Lower leg skin (tissue), 4 donors: ENCODE measurements around the gene C1QTNF1. TPM values are rescaled to one million over a fixed set of nuclear protein-coding genes. Genes with fewer than 3 reads are reported as not detected.

Experiments
- DNase-seq, 2 donors: peaks; one replicate each; pipeline ENCODE4 v3.0.0-alpha.2; 2019; ENCODE audit warnings: low spot score in 2 of 2
- H3K4me3 ChIP-seq: fragments of 200-600 bp; sonication (generic); 2 replicates; pipeline ENCODE4 v1.5.1; 2017; ENCODE audit warnings: mild to moderate bottlenecking, low read depth; ENCODE audit not compliant: poor library complexity, severe bottlenecking
- POLR2A ChIP-seq, 2 donors: fragments of 450-650 bp; IDR thresholded peaks; one replicate each; pipeline ENCODE4 v1.6.1; 2016 to 2017; ENCODE audit warnings: antibody characterized with exemption in 2 of 2, mild to moderate bottlenecking in 1 of 2, moderate library complexity in 1 of 2
- WGBS, 2 donors: methylation state at CpG; one replicate each; pipeline ENCODE4 v1.1.5; 2018; 5-methylcytosine and 5-hydroxymethylcytosine counted together
- intact Hi-C: fragments of 100-400 bp; cut with DNase I; formaldehyde crosslinking; loops from one replicate; pipeline ENCODE4 v1.15.0; 2023; ENCODE audit warnings: low total_unique reads
- total RNA-seq, 4 donors: library from RNA; depleted of rRNA; stranded (reverse); fragments of >200 nt; gene quantifications; one replicate each; pipeline ENCODE4 v1.1.0, GENCODE V29; 2016
- TF ChIP-seq, protein P1 (sequence below), 3 donors: fragments of 450-650 bp; IDR thresholded peaks; one replicate each; pipeline ENCODE4 v1.5.1; 2016; ENCODE audit warnings: antibody characterized with exemption in 3 of 3, mild to moderate bottlenecking in 3 of 3, moderate library complexity in 2 of 3

The C1QTNF1 gene
- total RNA-seq, 4 donors from 2014 or later = 24.3 to 53.1 (median 29.5) TPM

DNA sequence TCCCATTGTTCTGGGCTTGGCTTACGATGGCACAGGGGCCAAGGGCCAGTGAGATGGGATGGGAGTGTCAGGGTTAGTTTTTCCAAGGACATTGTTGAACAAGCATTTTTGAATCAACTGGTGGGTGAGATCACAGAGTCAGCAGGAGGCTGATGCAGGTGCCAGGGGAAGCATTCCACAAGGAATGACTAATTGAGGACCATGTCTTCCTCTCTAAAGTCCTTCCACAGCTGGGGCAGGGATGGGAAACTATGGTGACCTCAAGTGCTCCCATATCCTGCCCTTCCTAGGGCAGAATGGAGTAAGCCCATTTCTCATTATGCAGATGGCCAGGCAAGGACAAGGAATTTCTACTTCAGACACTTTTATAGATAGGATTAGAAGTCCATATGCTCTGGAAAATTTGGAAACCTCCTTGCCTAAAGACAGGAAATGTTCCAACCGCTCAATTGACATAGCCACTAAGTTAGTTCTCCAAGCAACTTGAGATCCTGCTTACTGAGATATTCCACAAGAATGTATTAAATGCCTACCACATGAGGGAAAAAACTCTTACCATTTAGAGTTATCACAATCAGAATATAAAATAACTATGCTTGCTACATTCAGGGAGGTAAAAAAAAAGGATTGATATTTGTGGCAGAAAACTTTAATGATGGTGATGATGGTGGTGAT lies 29.4 kb downstream of the C1QTNF1 start:
- 68% methylated on average over 2 of the region's 2 CpGs for WGBS, 2 donors
- no peak for TF ChIP-seq POLR2A (IDR thresholded peaks at IDR 0.05)
- TF ChIP-seq, protein P1, sequence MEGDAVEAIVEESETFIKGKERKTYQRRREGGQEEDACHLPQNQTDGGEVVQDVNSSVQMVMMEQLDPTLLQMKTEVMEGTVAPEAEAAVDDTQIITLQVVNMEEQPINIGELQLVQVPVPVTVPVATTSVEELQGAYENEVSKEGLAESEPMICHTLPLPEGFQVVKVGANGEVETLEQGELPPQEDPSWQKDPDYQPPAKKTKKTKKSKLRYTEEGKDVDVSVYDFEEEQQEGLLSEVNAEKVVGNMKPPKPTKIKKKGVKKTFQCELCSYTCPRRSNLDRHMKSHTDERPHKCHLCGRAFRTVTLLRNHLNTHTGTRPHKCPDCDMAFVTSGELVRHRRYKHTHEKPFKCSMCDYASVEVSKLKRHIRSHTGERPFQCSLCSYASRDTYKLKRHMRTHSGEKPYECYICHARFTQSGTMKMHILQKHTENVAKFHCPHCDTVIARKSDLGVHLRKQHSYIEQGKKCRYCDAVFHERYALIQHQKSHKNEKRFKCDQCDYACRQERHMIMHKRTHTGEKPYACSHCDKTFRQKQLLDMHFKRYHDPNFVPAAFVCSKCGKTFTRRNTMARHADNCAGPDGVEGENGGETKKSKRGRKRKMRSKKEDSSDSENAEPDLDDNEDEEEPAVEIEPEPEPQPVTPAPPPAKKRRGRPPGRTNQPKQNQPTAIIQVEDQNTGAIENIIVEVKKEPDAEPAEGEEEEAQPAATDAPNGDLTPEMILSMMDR (IDR thresholded peaks at IDR 0.05) = no peak
- H3K4me3 ChIP-seq = no peak overlapping the region
- no peak for DNase-seq
- intact Hi-C loops = no loop called here

DNA sequence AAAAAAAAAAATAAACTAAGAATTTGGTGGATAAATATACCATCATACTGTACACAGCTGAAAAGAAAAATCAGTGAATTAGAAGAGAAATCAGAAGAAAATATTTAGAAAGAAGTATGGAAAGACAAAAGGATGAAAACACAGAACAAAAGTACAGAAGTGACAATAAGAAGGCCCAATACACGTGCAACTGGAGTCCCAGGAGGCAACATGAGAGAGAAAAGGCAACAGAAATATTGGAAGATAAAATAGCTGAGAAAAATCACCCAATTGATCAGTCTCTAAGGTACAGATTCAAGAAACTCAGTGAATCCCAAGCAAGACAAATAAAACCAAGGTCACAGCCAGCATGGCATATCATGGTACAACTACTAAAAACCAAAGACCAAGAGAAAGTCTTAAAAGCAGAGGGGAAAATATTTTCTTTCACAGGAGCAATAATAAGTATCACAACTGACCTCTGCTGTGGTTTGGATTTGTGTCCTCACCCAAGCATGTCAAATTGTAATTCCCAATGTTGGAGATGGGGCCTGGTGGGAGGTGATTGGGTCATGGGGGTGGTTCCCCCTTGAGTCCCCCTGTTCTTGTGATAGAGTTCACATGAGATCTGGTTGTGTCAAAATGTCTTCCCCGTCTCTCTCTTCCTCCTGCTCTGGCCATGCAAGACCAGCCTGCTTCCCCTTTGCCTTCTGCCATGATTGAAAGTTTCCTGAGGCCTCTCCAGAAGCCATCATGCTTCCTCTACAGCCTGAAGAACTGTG lies 30.4 kb downstream of the C1QTNF1 start:
- H3K4me3 ChIP-seq = no peak overlapping the region
- no peak for DNase-seq
- TF ChIP-seq, protein P1 (IDR thresholded peaks at IDR 0.05) = no peak
- TF ChIP-seq POLR2A (IDR thresholded peaks at IDR 0.05) = no peak
- WGBS, 2 donors = 81 to 84% methylated on average over 2 of the region's 2 CpGs
- intact Hi-C loops = no loop called here

DNA sequence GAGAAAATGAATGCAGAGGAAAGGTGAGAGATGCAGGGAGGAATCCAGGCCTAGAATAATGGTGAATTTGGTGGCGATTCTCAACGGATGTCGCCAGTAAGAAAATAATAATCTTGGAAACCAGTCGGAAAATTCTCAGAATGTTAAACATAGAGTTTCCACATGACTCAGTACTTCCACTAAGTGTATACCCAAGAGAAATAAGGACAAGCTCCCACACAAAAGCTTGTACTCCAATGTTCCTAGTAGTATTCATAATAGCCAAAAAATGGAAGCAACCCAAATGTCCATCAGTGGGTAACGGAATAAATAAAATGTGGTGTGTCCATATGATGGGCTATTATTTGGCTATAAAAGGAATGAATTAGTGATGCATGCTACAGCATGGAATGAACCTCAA lies 31.2 kb downstream of the C1QTNF1 start:
- H3K4me3 ChIP-seq = no peak overlapping the region
- intact Hi-C loops = no loop called here
- no peak for DNase-seq
- TF ChIP-seq POLR2A (IDR thresholded peaks at IDR 0.05) = no peak
- TF ChIP-seq, protein P1 (IDR thresholded peaks at IDR 0.05) = no peak
- 83 to 89% methylated on average over 5 of the region's 5 CpGs for WGBS, 2 donors

DNA sequence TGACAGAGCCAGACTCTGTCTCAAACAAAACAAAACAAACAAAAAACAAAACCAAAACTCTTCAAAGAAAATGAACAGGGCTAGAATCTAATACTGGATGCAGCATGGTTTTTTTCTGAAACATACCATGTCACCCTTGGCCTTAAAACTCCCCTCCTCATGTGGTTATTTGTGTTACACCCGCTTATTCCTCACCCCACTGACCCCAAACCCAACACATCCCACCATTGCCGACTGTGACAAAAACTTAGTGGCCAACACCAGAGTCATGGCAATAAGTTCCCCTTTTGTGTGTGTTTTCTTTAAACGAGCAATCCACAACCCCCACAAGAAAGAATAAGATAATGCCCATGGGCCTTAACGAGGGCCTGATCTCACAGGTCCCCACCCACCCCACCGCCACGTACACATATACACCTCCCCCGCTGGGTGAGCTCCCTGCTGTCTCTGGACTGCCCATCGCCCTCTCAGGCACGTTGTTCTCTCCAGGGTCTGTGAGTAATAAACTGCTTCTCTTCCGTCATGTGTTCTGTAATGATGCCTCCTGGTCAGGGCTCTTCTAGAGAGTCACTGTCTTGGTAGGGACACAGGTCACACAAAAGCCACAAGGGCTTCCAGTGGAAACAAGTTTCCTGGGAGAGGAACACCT lies 33.9 kb downstream of the C1QTNF1 start:
- TF ChIP-seq, protein P1 (IDR thresholded peaks at IDR 0.05) = no peak
- no peak for TF ChIP-seq POLR2A (IDR thresholded peaks at IDR 0.05)
- DNase-seq = no peak
- 82 to 88% methylated on average over 10 of the region's 10 CpGs for whole genome bisulfite sequencing, 2 donors
- intact Hi-C loops = no loop called here
- H3K4me3 ChIP-seq = no peak overlapping the region

DNA sequence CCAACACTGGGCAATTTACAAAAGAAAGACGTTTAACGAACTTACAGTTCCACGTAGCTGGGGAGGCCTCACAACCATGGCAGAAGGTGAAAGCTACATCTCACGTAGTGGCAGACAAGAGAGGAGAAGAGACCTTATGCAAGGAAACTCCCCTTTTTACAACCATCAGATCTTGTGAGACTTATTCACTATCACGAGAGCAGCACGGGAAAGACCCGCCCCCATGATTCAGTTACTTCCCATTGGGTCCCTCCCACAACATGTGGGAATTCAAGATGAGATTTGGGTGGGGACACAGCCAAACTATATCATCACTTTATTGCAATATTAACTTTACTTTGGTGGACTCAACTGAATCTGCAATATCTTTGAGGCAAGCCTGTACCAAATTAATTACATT lies 38.7 kb downstream of the C1QTNF1 start:
- intact Hi-C loops = no loop called here
- no peak overlapping the region for H3K4me3 ChIP-seq
- DNase-seq = no peak
- no peak for TF ChIP-seq POLR2A (IDR thresholded peaks at IDR 0.05)
- TF ChIP-seq, protein P1 (IDR thresholded peaks at IDR 0.05) = no peak
- 82 to 86% methylated on average over 7 of the region's 7 CpGs for WGBS, 2 donors
